ENCODE data around the gene MAPK7. TPM values are rescaled to one million over a fixed set of nuclear protein-coding genes. Genes with fewer than 3 reads are reported as not detected.

MAPK7 gene
- total RNA-seq, 1 donor: 16.0 TPM

DNA sequence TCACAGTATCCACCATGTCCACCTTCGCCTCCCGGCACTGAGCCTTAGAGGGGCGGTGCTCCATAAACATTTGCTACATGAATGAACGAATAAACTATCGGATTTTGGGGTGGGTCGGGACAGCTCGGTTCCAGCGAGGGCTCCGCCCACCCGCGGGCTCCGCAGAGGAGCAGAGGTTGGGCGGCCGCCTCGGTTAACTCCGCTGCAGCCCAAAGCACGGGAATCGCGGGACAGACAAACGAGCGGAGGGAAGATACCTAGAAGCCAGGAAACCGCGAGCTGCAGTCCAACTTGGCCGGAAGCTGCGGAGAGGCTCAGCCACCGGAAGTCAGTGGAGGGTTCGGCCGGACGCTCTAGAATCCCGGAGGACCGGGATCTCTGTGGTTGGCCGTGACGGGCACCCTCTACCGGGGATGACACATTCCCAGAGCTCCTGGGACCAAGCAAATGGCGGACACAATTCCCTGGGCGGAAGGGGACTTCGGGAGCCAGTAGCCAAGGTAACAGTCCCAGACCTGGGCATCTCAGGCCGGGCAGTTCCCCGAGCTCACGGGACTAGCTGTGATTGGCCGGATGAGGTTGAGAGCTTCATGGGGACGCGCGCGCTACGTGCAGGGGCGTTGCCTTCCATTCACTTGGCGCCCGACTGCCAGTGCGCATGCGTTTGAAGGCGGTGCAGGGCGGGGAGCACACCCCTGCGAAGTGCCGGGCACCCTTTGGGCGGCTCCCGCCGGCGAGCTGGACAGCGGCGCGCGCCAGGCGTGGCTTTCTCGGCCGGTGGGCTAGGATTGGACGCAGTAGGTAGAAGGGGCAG is 489 bp upstream of the MAPK7 start:
- Histone ChIP-seq H3K27me3 (ENCODE audit: insufficient read depth, low read length) (no peaks in the 10 kb centered on the region), H3K4me3 (ENCODE audit: low read length) (peak overlapping the region; percentile 78), H3K4me1 (ENCODE audit: insufficient read depth, low read length) (peaks cover 34% of the 10 kb centered on the region), H3K9me3 (ENCODE audit: low read depth, low read length) (no peaks in the 10 kb centered on the region)

DNA sequence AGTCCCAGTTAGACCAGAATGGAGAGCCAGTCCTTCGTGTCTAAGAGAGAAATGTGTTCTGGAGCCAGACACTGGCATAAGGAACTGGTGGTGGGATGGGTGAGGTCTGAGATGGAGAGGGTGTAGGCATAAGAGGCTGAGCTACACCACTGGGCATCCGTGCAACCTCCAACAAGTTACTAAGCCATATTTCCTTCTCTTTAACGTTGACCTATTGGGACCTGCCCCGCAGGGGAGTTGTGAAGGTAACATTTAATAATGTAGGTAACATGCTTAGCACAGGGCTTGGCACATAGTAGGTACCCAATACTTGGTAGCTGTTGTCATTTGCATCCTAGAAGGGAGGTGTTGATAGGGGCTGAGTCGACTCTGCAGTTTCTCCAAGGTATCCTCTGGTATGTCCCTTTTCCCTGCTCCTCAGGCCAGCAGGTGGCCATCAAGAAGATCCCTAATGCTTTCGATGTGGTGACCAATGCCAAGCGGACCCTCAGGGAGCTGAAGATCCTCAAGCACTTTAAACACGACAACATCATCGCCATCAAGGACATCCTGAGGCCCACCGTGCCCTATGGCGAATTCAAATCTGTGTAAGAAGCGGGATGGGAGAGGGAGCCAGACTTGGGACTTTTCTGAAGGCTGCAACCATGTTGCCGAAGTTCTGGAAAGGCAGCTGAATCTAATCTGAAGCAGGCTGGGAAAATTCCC is 1.2 kb downstream of the MAPK7 start:
- H3K27me3 ChIP-seq (ENCODE audit: insufficient read depth, low read length): no peaks in the 10 kb centered on the region
- H3K4me1 ChIP-seq (ENCODE audit: insufficient read depth, low read length): peaks cover 27% of the 10 kb centered on the region
- no peaks in the 10 kb centered on the region for H3K9me3 ChIP-seq (ENCODE audit: low read depth, low read length)
- H3K4me3 ChIP-seq (ENCODE audit: low read length): peak overlapping the region; percentile 78

DNA sequence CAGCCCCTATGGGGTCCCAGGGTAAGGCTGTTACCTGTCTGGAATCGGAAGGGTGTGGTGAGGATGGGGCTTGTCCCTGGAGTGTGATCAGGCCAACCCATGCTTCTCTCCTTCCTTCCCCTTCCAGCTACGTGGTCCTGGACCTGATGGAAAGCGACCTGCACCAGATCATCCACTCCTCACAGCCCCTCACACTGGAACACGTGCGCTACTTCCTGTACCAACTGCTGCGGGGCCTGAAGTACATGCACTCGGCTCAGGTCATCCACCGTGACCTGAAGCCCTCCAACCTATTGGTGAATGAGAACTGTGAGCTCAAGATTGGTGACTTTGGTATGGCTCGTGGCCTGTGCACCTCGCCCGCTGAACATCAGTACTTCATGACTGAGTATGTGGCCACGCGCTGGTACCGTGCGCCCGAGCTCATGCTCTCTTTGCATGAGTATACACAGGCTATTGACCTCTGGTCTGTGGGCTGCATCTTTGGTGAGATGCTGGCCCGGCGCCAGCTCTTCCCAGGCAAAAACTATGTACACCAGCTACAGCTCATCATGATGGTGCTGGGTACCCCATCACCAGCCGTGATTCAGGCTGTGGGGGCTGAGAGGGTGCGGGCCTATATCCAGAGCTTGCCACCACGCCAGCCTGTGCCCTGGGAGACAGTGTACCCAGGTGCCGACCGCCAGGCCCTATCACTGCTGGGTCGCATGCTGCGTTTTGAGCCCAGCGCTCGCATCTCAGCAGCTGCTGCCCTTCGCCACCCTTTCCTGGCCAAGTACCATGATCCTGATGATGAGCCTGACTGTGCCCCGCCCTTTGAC is 2.4 kb downstream of the MAPK7 start:
- no peaks in the 10 kb centered on the region for H3K9me3 ChIP-seq (ENCODE audit: low read depth, low read length)
- no peak overlapping the region for H3K4me3 ChIP-seq (ENCODE audit: low read length)
- no peaks in the 10 kb centered on the region for H3K27me3 ChIP-seq (ENCODE audit: insufficient read depth, low read length)
- H3K4me1 ChIP-seq (ENCODE audit: insufficient read depth, low read length): peaks cover 39% of the 10 kb centered on the region

DNA sequence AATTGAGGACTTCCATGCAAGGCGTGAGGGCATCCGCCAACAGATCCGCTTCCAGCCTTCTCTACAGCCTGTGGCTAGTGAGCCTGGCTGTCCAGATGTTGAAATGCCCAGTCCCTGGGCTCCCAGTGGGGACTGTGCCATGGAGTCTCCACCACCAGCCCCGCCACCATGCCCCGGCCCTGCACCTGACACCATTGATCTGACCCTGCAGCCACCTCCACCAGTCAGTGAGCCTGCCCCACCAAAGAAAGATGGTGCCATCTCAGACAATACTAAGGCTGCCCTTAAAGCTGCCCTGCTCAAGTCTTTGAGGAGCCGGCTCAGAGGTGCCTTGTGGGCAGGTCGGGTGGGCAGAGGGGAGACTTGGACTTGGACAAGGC is 3.1 kb downstream of the MAPK7 start:
- no peaks in the 10 kb centered on the region for H3K27me3 ChIP-seq (ENCODE audit: insufficient read depth, low read length)
- peaks cover 42% of the 10 kb centered on the region for H3K4me1 ChIP-seq (ENCODE audit: insufficient read depth, low read length)
- no peaks in the 10 kb centered on the region for H3K9me3 ChIP-seq (ENCODE audit: low read depth, low read length)
- H3K4me3 ChIP-seq (ENCODE audit: low read length): no peak overlapping the region

DNA sequence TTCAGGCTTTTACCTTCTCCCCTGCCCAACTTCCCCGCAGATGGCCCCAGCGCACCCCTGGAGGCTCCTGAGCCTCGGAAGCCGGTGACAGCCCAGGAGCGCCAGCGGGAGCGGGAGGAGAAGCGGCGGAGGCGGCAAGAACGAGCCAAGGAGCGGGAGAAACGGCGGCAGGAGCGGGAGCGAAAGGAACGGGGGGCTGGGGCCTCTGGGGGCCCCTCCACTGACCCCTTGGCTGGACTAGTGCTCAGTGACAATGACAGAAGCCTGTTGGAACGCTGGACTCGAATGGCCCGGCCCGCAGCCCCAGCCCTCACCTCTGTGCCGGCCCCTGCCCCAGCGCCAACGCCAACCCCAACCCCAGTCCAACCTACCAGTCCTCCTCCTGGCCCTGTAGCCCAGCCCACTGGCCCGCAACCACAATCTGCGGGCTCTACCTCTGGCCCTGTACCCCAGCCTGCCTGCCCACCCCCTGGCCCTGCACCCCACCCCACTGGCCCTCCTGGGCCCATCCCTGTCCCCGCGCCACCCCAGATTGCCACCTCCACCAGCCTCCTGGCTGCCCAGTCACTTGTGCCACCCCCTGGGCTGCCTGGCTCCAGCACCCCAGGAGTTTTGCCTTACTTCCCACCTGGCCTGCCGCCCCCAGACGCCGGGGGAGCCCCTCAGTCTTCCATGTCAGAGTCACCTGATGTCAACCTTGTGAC is 3.6 kb downstream of the MAPK7 start:
- H3K9me3 ChIP-seq (ENCODE audit: low read depth, low read length): no peaks in the 10 kb centered on the region
- H3K4me3 ChIP-seq (ENCODE audit: low read length): no peak overlapping the region
- no peaks in the 10 kb centered on the region for H3K27me3 ChIP-seq (ENCODE audit: insufficient read depth, low read length)
- H3K4me1 ChIP-seq (ENCODE audit: insufficient read depth, low read length): peaks cover 43% of the 10 kb centered on the region

DNA sequence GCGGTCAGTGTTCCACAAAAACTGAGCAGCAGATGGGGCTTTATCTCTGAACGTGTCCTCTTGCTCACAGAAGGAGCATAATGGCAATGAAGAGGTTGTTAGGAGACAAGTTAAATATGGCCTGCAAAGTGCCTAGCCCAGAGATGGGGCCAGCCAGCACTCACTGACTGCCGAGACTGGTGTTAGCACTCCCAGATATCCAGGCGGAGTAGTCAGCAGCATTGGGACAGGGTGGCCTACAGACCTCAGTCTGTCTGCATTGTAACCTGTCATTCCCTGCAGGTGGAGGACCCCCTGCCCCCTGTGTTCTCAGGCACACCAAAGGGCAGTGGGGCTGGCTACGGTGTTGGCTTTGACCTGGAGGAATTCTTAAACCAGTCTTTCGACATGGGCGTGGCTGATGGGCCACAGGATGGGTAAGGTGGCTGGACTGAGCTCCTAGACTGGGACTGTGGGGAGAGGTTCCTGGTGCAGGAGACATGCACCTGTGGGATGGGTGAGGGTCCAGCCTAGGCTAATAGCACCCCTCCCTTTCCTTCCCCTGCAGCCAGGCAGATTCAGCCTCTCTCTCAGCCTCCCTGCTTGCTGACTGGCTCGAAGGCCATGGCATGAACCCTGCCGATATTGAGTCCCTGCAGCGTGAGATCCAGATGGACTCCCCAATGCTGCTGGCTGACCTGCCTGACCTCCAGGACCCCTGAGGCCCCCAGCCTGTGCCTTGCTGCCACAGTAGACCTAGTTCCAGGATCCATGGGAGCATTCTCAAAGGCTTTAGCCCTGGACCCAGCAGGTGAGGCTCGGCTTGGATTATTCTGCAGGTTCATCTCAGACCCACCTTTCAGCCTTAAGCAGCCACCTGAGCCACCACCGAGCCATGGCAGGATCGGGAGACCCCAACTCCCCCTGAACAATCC is 4.5 kb downstream of the MAPK7 start:
- H3K27me3 ChIP-seq (ENCODE audit: insufficient read depth, low read length): no peaks in the 10 kb centered on the region
- no peak overlapping the region for H3K4me3 ChIP-seq (ENCODE audit: low read length)
- no peaks in the 10 kb centered on the region for H3K9me3 ChIP-seq (ENCODE audit: low read depth, low read length)
- H3K4me1 ChIP-seq (ENCODE audit: insufficient read depth, low read length): peaks cover 47% of the 10 kb centered on the region

DNA sequence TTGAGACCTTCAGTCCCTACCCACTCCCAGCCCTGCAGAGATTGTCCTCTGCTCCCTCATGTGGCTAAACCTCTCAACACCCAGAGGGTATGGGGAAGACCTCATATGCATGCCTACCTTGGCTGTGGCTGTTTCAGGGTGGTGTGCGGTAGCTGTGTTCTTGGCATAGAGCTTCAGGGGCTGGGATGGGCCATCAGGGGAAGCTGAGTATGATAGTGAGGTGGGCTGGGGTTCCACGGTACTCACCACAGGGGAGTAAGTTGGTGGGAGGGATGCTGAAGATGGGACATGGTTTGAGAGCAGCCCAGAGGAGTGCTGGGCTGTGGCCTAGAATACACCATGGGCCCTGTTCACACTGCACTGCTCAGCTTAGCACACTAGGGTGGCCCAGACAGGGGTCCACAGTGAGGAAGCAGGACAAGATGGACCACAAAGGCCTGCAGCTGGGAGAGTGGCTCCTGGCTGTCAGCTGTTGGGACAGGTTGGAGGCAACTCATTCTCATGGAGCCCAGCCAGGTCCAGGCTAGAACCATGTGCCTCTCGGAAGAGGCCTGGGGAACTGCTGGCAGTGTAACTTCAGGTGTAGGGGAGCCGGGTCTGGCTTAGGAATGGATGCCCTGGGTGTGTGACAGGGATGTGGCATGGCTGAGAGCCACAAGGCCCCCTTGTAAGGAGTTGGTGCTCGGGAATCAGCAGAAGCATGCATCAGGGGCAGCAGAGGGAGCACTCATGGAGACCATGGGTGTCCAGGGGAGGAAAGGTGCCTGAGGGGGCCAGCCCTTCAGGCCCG is 5.6 kb downstream of the MAPK7 start:
- Histone ChIP-seq H3K4me3 (ENCODE audit: low read length) (no peak overlapping the region), H3K9me3 (ENCODE audit: low read depth, low read length) (no peaks in the 10 kb centered on the region), H3K4me1 (ENCODE audit: insufficient read depth, low read length) (peaks cover 54% of the 10 kb centered on the region), H3K27me3 (ENCODE audit: insufficient read depth, low read length) (no peaks in the 10 kb centered on the region)

DNA sequence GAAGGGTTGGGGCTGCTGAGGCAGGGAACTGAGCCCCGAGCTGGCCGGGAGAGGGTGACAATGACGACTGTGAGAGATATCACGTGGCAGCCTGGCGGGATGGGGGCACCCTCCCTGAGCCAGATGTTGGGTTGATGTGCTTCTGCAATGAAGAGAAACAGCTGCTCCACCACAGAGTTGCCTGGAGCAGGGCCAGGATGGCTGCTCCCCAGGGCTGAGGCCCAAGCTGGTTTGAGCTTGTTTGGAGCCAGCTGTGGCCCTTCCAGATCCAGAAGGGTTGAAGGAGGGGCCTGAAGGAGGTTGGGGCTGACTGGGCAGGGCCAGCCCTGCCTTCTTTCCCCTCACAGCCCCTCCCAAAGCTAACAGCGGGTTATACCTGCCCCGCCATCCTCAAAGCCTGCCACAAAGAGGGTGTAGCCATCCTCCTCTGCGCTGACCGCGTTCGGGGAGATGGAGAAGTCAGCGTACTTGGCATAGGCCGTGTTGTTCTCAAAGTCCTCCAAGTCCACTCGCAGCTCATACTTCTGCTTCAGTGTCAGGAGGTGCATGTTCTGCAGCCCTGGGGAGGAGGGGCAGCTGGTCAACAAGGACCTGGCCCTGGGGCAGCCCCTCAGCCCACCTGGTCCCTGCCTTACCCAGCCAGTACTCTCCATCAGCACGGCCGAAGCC is 6.6 kb downstream of the MAPK7 start:
- Histone ChIP-seq H3K4me3 (ENCODE audit: low read length) (no peak overlapping the region), H3K27me3 (ENCODE audit: insufficient read depth, low read length) (no peaks in the 10 kb centered on the region), H3K4me1 (ENCODE audit: insufficient read depth, low read length) (peaks cover 52% of the 10 kb centered on the region), H3K9me3 (ENCODE audit: low read depth, low read length) (no peaks in the 10 kb centered on the region)

DNA sequence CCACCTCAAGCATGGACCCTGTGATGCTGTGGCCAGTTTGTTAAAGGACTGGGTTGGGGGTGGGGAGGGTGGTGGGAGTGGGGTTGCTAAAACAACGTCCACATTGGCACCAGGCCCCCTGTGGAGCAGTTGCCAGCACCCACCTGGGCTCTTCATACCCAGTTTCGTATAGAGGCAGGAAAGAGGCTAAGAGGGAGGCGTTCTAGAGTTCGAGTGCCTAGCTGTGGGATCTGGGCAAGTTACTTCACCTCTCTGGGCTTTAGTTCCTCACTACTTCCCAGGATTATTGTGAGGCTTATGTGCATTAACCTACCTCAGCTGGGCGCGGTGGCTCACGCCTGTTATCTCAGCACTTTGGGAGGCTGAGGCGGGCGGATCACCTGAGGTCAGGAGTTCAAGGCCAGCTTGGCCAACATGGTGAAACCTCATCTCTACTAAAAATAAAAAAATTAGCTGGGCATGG is 7.3 kb downstream of the MAPK7 start:
- Histone ChIP-seq H3K4me1 (ENCODE audit: insufficient read depth, low read length) (peaks cover 52% of the 10 kb centered on the region), H3K4me3 (ENCODE audit: low read length) (no peak overlapping the region), H3K27me3 (ENCODE audit: insufficient read depth, low read length) (no peaks in the 10 kb centered on the region), H3K9me3 (ENCODE audit: low read depth, low read length) (no peaks in the 10 kb centered on the region)

DNA sequence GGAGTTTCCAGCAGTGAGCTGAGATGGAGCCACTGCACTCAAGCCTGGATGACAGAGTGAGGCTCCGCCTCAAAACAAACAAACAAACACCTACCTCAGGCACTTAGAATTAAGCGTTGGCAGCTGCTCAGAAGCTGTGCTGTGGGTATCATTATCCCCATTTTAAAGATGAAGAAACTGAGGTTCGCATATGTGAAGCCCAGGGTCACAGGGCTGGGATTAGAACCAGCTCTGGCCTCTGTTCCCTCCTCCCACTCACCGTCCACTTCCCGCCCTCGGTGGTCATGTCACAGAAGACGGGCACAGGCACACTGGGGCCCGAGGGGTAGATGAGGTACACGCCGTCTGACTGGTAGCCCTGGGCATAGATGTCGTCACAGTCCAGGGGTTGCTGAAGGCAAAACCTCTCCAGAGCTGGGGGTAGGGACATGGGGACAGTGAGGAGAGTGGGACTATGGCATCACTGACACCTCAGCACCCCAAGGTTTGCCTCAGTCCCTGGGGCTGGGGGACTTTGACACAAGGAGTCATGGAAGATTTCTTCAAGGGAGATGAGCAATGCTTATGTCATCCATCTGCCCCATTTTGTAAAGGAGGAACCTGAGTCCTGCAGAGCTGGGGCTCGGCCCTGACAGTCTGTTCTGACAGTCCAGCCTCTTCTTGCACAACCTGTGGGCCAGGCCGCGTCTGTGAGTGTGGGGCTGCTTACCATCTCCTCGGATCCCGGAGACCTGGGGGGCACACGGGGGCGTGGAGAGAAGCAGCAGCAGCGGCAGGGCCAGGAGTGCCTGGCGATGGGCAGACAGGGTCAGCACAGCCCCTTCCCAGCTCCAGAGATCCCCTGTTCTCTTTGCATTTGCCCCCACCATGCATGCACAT is 8.0 kb downstream of the MAPK7 start:
- Histone ChIP-seq H3K27me3 (ENCODE audit: insufficient read depth, low read length) (no peaks in the 10 kb centered on the region), H3K4me3 (ENCODE audit: low read length) (no peak overlapping the region), H3K9me3 (ENCODE audit: low read depth, low read length) (no peaks in the 10 kb centered on the region), H3K4me1 (ENCODE audit: insufficient read depth, low read length) (peaks cover 52% of the 10 kb centered on the region)

DNA sequence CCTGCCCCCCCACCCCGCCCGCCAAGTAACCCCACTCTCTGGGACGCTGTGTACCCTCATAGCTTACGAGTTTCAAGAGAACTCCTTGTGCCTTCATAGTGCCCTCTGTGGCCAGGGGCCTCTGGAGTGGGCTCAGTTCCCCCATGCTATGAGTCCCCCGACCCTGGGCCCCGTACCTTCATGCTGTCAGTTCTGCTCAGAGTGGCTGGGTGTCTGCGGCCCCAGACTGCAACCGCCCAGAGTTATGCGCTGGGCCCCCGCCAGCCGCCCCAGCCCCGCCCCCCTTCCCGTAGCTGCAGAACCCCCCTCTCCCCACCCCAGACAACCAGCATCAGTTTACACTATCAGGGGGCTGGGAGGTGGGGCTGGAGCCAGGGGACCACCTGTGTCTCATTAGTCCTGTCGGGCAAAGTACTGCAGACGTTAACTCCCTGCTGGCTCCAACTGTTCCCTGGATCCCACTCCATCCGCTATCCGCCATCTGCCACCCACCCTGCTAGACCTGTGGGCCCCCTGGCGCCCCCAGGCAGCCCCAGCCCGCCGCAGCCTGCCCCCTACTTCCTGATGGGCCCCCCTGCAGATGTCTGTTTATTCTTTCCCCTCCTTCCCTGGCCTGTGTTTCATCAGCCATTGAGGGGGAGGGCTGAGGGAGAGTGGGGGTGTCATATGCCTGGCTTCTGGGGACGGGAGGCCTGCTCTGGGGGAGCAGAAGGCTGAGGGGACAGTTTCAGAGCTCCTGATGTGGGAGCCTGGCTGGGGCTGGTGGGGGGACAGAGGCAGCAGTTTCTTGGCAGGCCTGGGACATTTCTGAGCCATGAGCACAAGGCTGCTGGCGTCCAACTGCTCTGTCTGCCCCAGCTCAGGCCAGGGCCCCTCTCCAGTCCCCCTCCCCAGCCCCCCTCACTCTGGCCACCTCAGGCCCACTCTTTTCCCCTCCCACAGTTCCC is 8.9 kb downstream of the MAPK7 start, which contains the start of gene MFAP4:
Gene MFAP4 (minus strand): TSS at position 217 of the 947 bp plus-strand sequence. CDS start 35 bp downstream, at position 182.
- H3K4me1 ChIP-seq (ENCODE audit: insufficient read depth, low read length): peaks cover 52% of the 10 kb centered on the region
- H3K4me3 ChIP-seq (ENCODE audit: low read length): no peak within 1 kb of the TSS
- no peaks in the 10 kb centered on the region for H3K9me3 ChIP-seq (ENCODE audit: low read depth, low read length)
- no peaks in the 10 kb centered on the region for H3K27me3 ChIP-seq (ENCODE audit: insufficient read depth, low read length)
